GM21786 (cell line): Measurements from ENCODE around the gene CEACAM19.
"Not testable (repeated sequence)": the region's sequence is repeated elsewhere in the genome, so short reads cannot be mapped to it uniquely, and the experiment has no call there.

Experiments
- ATAC-seq: cut with Tn5 transposase; IDR thresholded peaks from one replicate; pipeline ENCODE4 v1.9.1; 2021; ENCODE audit not compliant: unreplicated experiment

CEACAM19 gene

DNA sequence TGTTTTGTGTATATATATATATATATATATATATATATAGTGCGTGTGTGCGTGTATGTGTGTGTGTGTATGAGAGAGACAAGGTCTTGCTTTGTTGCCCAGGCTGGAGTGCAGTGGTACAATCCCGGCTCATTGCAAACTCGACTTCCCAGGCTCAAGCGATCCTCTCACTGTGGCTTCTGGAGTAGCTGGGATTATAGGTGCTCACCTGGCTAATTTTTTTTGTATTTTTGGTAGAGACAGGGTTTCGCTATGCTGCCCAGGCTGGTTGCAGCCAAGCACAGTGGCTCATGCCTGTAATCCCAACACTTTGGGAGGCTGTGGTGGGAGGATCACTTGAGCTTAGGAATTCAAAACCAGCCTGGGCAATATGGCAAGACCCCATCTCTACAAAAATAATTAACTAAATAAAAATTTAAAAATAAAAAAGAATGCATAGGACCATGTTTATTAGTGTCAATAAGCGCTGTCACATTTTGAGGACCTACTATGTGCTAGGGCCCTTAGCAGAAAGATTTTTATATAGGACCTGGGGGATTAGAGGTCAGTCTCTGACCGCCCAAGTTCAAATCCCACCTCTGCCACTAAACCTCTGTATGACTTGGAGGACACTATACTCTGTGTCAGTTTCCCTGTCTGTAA is 25.8 kb upstream of the CEACAM19 start:
- ATAC-seq = no peak

DNA sequence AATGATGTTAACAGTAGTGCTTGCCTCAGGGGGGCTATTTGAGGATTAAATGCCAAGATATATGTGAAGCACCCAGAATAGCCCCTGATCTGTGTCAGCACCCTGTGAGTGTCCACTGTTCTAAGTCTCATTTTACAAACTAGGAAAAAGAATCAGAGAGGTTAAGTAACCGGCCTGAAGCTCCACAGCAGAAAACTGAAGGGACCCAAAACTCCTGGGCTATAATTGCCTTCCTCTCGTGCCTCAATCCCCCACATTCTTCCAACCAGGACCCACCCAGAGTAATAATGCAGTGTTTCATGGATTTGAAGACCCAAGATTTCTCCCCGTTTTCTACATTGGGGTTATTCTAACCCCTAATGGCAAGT is 25.2 kb upstream of the CEACAM19 start:
- no peak for ATAC-seq

DNA sequence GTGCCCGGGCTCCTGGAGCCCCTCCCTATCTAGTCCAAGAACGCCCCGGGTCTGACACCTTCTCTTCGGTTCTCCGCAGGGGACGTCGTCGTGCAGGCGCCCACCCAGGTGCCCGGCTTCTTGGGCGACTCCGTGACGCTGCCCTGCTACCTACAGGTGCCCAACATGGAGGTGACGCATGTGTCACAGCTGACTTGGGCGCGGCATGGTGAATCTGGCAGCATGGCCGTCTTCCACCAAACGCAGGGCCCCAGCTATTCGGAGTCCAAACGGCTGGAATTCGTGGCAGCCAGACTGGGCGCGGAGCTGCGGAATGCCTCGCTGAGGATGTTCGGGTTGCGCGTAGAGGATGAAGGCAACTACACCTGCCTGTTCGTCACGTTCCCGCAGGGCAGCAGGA is 24.1 kb upstream of the CEACAM19 start:
- no peak for ATAC-seq

DNA sequence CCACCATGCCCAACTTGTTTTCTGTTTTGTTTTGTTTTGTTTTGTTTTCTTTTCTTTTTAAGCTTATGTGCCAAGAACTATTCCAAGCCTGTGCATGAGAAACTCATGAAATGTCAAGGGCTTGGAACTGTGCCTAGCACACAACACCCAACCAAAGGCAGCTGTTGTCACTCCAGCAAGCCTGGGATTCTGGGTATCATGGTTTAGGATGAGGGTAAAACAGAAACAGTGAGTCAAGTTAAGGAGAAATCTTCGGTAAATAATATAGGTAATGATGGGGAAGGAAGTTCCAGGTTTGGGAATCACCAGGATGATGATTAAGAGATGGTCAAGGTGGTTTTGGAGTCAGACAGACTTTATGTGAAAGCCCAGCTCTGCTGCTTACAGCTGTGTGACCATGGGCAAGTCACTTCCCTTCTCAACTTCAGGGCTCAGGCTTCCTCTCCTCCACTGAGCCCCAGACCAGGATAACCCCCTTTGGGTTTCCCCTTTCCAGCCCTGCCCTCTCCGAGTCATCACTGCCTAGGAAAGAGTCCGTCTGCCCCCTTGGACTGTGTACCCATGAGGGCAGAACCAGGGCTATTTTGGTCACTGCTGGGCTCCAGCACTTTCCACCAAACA is 22.5 kb upstream of the CEACAM19 start:
- no peak for ATAC-seq

DNA sequence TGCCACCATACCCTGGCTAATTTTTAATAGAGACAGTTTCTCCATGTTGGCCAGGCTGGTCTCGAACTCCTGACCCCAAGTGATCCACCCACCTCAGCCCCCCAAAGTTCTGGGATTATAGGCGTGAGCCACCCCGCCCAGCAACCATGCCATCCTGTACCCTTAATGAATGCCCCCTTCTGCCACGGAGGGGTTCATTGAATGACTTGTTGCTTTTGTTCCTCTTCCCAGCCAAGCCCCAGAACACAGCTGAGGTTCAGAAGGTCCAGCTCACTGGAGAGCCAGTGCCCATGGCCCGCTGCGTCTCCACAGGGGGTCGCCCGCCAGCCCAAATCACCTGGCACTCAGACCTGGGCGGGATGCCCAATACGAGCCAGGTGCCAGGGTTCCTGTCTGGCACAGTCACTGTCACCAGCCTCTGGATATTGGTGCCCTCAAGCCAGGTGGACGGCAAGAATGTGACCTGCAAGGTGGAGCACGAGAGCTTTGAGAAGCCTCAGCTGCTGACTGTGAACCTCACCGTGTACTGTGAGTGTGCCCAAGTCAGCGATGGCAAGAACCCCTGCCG is 21.6 kb upstream of the CEACAM19 start:
- no peak for ATAC-seq

DNA sequence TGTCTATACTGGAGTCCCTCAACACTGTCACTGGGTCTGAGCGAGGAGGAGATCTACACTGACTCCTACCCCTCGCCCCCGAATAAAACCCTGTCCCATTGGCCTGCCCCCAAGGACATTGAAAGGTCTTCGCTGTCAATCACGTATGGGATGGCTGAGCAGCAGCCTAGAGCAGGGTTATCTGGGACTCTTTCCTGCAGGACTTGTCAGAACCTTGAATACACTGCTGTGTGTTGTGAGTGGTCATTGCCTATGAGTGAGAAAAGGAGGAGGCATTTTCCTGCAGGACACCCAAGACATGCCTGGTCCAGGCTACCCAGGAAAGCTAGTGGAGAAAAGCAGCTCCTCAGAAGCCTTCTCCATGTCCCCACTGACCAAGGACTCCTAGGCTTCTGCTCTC is 17.9 kb upstream of the CEACAM19 start:
- ATAC-seq = no peak

DNA sequence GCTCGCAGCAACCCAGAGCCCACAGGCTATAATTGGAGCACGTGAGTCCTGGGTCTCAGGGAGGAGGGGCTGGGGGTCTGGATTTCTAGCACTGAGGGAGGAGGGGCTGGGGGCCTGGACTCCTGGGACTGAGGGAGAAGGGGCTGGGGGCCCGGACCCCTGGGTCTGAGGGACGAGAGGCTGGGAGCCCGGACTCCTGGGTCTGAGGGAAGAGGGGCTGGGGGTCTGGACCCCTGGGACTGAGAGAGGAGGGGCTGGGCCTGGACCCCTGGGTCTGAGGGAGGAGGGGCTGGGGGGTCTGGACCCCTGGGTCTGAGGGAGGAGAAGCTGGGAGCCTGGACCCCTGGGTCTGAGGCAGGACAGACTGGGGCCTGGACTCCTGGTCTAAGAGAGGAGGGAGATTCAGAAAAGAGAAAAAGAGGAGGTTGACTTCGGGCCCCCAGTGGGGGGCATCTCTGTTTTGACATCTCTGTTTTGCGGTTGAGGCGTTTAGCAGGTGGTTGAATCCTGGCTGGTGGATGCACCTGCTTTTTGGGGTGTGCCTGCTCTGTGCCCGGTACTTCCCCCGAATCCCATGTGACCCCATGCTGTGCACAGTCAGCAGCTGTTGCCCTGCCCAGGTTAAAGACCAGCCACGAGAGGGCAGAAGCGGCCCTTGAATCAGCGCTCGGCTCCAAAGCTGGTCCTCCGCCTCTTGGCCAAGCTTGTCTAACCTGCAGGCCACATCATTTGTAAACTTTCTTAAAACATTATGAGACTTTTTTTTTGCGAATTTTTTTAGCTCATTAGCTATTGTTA is 17.1 kb upstream of the CEACAM19 start:
- peak; percentile 60 for ATAC-seq

DNA sequence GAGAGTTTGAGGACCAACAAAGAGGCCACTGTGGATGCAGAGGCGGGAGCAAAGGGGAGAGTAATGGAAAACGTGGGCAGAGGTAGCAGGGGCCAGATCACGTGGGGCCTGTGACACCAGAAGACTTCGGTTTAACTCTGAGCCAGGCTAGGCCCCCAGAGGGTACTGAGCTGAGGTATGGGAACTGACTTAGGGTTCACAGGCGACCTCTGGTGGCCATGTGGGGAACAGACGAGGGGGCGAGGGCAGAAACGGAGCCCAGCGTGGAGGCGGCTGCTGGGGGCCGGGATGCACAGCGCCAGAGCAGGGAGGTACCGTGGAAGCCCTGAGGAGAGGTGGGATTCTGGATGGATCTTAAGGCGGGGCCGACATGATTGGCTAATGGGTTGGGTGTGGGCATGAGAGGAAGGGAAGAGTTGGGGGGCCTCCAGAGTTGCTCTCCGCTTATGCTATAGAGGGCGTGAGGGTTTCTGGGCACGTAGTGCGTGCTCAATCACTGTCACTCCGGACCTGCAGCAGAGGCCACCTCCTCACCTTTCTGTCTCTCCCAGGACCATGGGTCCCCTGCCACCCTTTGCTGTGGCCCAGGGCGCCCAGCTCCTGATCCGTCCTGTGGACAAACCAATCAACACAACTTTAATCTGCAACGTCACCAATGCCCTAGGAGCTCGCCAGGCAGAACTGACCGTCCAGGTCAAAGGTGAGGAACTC is 13.9 kb upstream of the CEACAM19 start:
- no peak for ATAC-seq

DNA sequence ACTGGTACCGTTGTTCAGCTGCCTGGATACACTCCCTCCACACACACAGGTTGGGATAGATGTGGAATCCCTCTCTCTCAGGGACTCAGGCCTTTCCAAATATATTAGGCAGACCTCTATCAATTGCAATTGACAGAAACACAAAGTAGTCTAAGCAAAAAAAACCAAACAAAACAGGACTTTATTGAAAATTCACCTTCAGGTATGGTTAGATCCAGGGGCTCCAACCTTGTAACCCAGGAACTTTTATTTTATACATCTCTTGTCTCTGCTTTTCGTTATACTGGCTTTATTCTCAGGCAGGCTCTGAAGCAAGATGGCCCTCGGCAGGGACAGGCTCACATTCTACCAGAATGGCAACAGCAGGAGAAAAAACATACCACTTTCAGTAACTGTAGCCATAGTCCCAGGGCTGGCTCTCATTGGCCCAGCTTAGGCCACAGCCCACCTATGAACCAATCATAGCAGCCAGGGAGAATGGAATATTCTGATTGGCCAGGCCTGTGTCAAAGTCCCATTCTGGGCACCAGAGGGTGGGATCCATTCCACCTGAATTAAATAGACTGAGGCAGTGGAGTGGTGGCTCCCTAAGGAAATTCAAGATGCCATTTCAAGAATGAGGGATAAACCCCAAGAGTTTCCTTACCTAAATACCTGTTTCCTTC is 13.1 kb upstream of the CEACAM19 start:
- ATAC-seq = no peak

DNA sequence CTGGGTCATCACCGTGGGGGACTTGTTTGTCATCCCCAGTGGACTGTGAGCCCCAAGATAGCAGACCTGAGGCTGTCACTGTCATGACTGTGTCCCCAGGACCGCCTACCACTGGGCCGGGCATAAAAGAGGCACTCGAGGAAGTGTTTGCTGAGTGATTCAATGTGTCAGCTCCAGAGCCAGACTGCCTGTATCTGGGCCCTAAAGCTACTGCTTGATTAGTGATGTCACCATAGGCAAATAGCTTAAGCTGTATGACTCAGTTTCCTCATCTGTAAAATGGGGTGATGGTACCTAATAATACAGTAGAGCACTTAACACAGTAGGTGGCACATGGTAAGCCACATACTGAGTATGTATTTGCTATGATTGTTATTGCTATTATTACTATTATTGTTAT is 11.2 kb upstream of the CEACAM19 start:
- ATAC-seq = no peak

DNA sequence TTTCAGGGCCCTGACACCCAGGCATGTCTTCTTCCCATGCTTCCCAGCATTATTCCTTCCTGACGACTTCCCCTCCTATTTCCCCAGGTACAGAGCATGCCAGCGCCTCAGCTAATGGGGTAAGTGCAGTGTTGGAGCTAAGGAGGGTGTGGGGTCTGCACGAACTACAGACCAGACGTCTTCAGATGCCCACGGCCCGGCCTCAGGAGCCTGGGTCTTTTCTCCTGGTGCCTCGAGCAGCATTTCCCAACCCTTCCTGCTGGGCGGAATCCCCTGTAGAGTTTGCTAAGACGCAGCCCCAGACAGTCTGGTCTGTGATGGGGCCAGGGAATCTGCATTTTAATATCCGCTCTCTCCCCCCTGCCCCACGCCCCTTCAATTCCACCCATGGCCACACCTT is 10.1 kb upstream of the CEACAM19 start:
- no peak for ATAC-seq

DNA sequence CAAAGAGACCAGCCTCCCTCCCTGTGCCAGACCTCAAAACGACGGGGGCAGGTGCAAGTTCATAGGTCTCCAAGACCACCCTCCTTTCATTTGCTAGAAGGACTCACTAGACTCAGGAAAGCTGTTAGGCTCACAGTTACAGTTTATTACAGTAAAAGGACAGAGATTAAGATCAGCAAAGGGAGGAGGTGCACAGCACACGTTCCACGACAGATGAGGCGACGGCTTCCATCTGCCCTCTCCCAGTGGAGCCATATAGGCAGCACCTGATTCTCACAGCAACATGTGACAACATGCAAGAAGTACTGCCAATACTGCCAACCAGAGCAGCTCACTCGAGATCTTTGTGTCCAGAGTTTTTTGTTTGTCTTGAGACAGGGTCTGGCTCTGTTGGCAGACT is 9.4 kb upstream of the CEACAM19 start:
- ATAC-seq = no peak

DNA sequence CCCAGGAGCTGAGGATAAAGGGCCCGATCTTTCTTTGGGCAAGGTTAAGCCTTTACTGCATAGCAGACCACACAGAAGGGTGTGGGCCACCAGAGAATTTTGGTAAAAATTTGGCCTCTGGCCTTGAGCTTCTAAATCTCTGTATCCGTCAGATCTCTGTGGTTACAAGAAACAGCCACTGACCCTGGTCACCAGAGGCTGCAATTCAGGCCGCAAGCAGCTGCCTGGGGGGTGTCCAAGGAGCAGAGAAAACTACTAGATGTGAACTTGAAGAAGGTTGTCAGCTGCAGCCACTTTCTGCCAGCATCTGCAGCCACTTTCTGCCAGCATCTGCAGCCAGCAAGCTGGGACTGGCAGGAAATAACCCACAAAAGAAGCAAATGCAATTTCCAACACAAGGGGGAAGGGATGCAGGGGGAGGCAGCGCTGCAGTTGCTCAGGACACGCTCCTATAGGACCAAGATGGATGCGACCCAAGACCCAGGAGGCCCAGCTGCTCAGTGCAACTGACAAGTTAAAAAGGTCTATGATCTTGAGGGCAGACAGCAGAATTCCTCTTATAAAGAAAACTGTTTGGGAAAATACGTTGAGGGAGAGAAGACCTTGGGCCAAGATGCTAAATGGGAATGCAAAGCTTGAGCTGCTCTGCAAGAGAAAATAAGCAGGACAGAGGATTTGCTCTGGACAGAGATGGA is 8.4 kb upstream of the CEACAM19 start:
- ATAC-seq = no peak

DNA sequence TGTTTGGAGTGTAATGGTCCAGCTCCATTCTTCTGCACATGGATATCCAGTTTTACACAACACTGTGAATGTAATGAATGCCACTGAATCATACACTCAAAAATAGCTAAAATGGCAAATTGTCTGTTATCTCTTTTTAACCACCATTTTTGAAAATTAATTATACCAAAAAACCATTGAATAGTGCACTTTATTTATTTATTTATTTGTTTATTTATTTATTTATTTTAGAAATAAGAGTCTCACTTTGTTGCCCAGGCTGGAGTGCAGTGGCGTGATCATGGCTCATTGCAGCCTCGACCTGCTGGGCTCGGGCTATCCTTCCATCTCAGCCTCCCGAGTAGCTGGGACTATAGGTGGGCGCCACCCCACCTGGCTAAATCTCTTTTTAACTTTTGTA is 7.3 kb upstream of the CEACAM19 start:
- ATAC-seq = no peak

DNA sequence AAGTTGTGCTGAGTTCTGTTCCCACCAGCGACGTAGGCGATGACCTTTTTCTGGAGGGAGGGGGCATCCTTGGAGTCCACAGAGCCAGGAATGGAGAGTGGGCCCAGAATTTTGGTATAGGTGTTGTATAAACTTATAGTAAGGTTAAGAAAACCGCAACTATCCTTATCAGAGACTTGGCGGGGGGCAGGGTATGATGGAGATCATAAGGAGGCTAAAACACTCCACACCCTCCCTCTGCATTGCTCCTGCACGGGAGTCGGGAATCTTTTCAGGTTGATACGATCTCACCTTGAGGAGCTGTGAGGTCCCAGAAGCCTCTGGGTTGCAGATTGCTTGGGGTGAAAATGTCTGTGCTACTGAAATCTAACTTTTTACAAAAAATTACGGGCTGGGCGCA is 6.3 kb upstream of the CEACAM19 start:
- ATAC-seq = no peak

DNA sequence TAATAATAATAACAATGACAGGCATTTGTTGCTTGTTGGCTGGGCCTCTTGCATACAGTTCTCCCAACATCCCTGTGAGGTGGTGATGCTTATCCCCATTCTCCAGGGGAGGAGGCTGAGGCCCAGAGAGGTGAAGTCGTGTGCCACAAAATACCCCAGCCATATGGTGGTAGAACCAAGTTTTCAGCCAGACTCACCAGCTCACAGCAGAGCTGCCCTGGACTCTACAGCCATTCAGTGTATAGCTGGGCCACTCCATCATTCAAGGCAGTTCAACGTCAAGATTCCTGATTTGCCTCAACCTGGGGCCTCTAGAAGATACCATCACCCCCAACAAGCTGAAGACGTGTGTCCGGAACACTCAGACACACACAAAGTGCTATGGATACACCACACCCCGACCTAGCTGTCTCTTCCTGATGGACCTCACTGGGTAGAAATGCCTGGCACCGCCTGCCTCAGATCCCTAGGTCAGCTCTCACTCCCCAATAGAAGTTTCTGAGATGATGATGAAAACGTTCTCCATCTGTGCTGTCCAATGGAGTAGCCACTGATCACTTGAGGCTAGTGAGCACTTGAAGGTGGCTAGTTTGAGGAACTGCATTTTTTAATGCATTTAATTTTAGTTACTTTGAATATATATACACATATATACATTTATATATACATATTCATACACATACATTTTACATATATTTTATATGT is 4.3 kb upstream of the CEACAM19 start:
- ATAC-seq = no peak

DNA sequence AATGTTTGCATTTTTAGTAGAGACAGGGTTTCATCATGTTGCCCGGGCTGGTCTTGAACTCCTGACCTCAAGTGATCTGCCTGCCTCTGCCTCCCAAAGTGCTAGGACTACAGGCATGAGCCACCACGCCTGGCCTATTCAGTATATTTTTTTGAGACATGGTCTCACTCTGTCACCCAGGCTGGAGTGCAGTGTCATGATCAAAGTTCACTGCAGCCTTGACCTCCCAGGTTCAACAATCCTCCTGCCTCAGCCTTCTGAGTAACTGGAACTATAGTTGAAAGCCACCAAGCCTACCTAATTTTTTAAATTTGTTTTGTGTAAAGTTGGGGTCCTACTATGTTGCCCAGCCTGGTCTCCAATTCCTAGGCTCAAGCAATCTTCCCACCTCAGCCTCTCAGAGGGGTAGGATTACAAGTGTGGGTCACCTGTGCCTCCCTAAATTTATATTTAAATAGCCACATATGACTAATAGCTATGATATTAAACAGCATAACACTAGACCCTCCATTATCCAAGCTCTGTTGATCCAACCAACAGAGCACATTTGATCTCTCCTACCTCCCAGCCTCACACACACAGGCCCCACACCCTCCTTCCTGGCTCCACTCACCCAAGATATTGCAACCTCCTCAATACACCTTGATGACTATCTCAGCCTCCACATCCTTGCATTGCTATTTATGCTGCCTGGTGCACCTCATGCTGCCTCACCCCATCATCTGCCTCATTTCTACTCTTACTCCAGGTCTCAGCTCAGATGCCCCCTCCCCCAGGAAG is 2.1 kb upstream of the CEACAM19 start:
- no peak for ATAC-seq

DNA sequence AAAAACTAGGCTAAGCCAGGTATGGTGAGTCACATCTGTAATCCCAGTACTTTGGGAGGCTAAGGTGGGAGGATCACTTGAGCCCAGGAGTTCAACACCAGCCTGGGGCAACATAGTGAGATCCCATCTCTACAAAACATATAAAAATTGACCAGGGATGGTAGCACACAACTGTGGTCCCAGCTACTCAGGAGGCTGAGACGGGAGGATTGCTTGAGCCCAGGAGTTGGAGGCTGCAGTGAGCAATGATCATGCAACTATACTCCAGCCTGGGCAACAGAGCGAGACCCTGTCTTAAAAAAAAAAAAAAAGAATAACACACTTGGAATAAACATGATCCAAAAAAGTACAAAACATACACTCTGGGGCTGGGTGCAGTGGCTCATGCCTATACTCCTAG is 1.3 kb upstream of the CEACAM19 start:
- not testable (repeated sequence) for ATAC-seq

DNA sequence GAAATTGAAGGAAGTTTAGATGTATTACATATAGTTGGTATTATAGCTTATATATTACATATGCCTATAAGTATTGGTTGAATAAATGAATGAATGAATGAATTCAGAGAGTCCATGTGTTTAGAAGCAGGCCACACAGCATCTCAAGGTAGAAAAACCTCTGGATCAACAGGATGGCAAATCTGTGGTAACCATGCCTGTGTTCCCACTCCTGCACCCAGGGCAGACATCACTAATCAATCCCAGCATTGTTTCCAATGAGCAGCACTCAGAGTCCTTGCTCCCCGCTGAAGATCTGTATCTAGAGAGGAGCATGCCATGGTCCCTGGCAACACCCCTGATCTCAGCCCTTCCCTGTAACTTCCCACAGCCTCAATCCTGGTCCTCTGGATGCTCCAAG is 944 bp downstream of the CEACAM19 start:
- no peak for ATAC-seq
